Mammary epithelial cell (primary cell): ENCODE data around the gene GTF2B.

Source experiments
- EZH2 ChIP-seq: IDR thresholded peaks from 2 replicates; pipeline ENCODE4 v1.6.1; 2012; ENCODE audit warnings: low read length, inconsistent platforms, borderline replicate concordance
- TF ChIP-seq, protein P1 (sequence below), 2 donors: IDR thresholded peaks in 1 of 2; conservative IDR thresholded peaks in 1 of 2; 2 replicates each; pipeline ENCODE4 v1.5.1; 2011 to 2012; ENCODE audit warnings: inconsistent platforms in 2 of 2, low read length in 2 of 2, mild to moderate bottlenecking in 2 of 2, control low read depth in 1 of 2, low read depth in 1 of 2; ENCODE audit not compliant: insufficient read depth in 1 of 2; ENCODE audit errors: extremely low read depth in 1 of 2

DNA sequence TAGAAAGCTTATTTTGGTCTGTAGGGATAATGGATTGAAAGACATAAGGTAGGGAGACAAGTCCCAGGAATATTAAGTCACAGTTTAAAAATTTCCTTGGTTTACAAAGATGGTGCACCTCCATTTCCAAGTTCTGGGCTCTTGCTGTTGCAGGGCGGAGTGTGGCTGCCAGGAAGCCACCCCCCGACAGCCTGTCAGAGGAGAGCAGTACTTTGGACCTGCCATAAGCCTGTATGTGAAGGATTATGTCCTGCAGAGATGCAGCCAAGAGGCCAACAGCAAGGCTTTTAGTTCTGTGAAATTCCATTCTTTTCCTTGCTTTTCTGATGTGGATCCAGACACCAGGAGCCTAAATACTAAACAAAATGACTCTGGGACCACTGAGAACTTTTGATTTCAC, 31.9 kb upstream of the GTF2B start:
- TF ChIP-seq, protein P1, sequence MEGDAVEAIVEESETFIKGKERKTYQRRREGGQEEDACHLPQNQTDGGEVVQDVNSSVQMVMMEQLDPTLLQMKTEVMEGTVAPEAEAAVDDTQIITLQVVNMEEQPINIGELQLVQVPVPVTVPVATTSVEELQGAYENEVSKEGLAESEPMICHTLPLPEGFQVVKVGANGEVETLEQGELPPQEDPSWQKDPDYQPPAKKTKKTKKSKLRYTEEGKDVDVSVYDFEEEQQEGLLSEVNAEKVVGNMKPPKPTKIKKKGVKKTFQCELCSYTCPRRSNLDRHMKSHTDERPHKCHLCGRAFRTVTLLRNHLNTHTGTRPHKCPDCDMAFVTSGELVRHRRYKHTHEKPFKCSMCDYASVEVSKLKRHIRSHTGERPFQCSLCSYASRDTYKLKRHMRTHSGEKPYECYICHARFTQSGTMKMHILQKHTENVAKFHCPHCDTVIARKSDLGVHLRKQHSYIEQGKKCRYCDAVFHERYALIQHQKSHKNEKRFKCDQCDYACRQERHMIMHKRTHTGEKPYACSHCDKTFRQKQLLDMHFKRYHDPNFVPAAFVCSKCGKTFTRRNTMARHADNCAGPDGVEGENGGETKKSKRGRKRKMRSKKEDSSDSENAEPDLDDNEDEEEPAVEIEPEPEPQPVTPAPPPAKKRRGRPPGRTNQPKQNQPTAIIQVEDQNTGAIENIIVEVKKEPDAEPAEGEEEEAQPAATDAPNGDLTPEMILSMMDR (conservative IDR thresholded peaks at IDR 0.05 in 1 of 2, IDR thresholded peaks at IDR 0.05 in 1 of 2; ENCODE audit: extremely low read depth in 1 of 2, insufficient read depth in 1 of 2, low read depth in 1 of 2, low read length in 2 of 2), result no peak
- TF ChIP-seq EZH2, result no peak
